Measurements from ENCODE around the gene POLE.

Gene POLE

DNA sequence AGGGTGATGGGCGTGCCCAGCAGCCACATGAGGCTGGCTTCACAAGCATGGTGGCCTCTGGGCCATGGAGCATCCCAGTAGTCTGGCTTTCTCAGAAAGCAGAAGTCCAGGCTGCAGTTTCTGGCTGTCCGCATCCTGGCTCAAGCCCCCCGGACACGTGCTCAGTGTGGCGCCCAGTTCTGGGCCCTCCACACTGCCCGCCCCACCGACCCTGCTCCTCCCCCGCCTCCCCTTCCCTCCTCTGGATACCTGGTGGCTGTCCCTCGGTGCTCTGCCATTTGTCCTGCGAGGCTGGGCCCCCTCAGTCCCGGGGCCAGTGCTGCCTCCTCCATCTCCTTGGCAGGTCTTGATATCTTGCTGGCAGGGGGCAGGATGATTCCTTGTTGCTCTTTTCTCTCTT is 108.3 kb downstream of the POLE start:
- TF ChIP-seq, protein P1, sequence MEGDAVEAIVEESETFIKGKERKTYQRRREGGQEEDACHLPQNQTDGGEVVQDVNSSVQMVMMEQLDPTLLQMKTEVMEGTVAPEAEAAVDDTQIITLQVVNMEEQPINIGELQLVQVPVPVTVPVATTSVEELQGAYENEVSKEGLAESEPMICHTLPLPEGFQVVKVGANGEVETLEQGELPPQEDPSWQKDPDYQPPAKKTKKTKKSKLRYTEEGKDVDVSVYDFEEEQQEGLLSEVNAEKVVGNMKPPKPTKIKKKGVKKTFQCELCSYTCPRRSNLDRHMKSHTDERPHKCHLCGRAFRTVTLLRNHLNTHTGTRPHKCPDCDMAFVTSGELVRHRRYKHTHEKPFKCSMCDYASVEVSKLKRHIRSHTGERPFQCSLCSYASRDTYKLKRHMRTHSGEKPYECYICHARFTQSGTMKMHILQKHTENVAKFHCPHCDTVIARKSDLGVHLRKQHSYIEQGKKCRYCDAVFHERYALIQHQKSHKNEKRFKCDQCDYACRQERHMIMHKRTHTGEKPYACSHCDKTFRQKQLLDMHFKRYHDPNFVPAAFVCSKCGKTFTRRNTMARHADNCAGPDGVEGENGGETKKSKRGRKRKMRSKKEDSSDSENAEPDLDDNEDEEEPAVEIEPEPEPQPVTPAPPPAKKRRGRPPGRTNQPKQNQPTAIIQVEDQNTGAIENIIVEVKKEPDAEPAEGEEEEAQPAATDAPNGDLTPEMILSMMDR (conservative IDR thresholded peaks at IDR 0.05), result no peak
- H3K27ac ChIP-seq, result no peak overlapping the region

- no peak overlapping the region for H3K27ac ChIP-seq
- TF ChIP-seq, protein P1 (conservative IDR thresholded peaks at IDR 0.05), result no peak
Measured at GRCh38 chr12:132578118-132578517, 109.0 kb downstream of the POLE start.

GRCh38 chr12:132577191-132577920 is 109.8 kb downstream of the POLE start:
- TF ChIP-seq, protein P1 (conservative IDR thresholded peaks at IDR 0.05), result no peak
- H3K27ac ChIP-seq, result no peak overlapping the region

- TF ChIP-seq, protein P1 (conservative IDR thresholded peaks at IDR 0.05), result no peak
- no peak overlapping the region for H3K27ac ChIP-seq
Measured at GRCh38 chr12:132576701-132577100, 110.4 kb downstream of the POLE start.

DNA sequence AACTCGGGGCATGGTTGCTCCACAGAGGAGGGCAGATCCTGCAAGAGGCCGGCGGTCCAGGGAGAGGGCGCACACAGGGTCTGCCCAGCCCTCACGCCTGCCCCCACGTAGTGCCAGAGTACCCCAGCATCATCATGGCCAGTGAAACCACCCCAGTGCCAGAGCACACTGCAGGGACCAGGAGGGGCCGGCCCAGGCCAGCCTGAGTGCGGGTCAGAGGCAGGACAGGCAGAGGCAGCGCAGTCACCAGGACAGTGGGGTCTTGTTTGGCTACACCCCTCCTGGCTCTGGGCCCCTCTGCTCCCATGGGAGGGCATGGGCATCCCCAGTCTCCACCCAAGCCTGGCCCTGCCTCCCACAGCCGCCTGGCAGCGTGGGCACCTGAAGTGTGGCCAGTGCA is 111.5 kb downstream of the POLE start:
- H3K27ac ChIP-seq, result no peak overlapping the region
- TF ChIP-seq, protein P1 (conservative IDR thresholded peaks at IDR 0.05), result no peak

DNA sequence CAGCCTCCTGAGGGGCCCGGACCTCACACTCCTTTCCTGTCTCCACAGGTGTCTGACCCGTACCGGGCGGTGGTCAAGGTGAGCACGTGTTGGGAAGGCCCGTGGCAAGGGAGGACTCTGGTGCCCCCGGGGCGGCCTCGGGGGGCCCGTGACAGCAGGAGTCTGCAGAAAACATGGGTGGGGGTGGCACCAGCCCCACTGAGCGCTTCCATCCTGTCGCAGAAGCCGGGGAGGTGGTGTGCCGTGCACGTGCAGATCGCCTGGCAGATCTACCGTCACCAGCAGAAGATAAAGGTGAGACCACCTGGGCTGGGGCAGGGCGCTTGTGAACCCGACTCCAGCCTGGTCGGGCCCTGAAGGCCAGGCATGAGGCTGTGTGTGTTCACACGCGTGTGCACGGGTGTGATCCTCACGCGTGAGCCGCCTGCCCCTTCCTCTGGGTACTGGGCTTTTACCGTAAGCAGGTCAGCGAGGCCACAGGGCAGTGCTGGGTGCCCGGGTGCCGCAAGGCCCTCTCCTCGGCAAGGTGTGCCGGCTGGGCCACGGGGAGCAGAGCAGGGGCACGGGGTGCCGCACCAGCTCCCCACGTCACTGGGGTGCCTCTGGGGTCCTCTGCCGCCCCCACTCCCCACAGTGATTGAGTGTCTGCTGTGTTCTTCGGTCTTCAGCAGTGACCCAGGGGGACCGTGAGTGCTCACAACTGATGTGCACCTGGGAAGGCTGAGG is 112.7 kb downstream of the POLE start:
- no peak overlapping the region for H3K27ac ChIP-seq
- TF ChIP-seq, protein P1 (conservative IDR thresholded peaks at IDR 0.05), result no peak

Data from VCaP (cell line).